OCI-LY3 (cell line): ENCODE measurements around the gene OR9G1.
A peak's percentile ranks its signal among the peaks of the same experiment; 100 is the strongest.

Experiments
- H2AFZ ChIP-seq: fragments of 200-600, 300-600 bp; shearing (Covaris generic); 2 replicates; pipeline ENCODE4 v1.6.0; 2014; ENCODE audit warnings: antibody characterized with exemption, low read depth, low read length
- H3K27ac ChIP-seq: fragments of 200-600, 300-600 bp; sonication (generic); 2 replicates; pipeline ENCODE4 v1.5.1; 2014; ENCODE audit warnings: mild to moderate bottlenecking, low read length, moderate library complexity, mixed read lengths
- H3K27me3 ChIP-seq: fragments of 200-600, 300-600 bp; sonication (generic); 2 replicates; pipeline ENCODE4 v1.6.1; 2014; ENCODE audit warnings: low read depth, low read length, mixed read lengths
- H3K36me3 ChIP-seq: fragments of 200-600, 300-600 bp; sonication (generic); replicated peaks from 2 replicates; pipeline ENCODE3; 2014; ENCODE audit warnings: low read depth, low read length, mixed read lengths
- H3K4me1 ChIP-seq: fragments of 300-600, 200-600 bp; sonication (generic); 2 replicates; pipeline ENCODE4 v1.6.1; 2014; ENCODE audit warnings: low read length, mixed read lengths
- H3K4me2 ChIP-seq: fragments of 200-600, 300-600 bp; sonication (generic); 2 replicates; pipeline ENCODE4 v1.6.1; 2014; ENCODE audit warnings: low read length, mixed read lengths
- H3K4me3 ChIP-seq: fragments of 300-600, 200-600 bp; sonication (generic); 2 replicates; pipeline ENCODE4 v1.5.1; 2014; ENCODE audit warnings: antibody characterized with exemption, mild to moderate bottlenecking, low read length, moderate library complexity
- H3K79me2 ChIP-seq: fragments of 300-600, 200-600 bp; shearing (Covaris generic); 2 replicates; pipeline ENCODE4 v1.6.1; 2014; ENCODE audit warnings: mild to moderate bottlenecking, low read length, mixed read lengths
- H3K9ac ChIP-seq: fragments of 300-600, 200-600 bp; shearing (Covaris generic); 2 replicates; pipeline ENCODE4 v1.6.0; 2014; ENCODE audit warnings: mild to moderate bottlenecking, low read length, moderate library complexity
- H3K9me3 ChIP-seq: fragments of 200-600, 300-600 bp; shearing (Covaris generic); 2 replicates; pipeline ENCODE4 v1.6.1; 2014; ENCODE audit warnings: low read length, mixed read lengths; ENCODE audit not compliant: insufficient read depth
- H4K20me1 ChIP-seq: fragments of 200-600, 300-600 bp; sonication (generic); 2 replicates; pipeline ENCODE4 v1.6.1; 2016; ENCODE audit warnings: low read length, mixed read lengths; ENCODE audit not compliant: insufficient read depth
- EZH2phosphoT487 ChIP-seq: fragments of 200-600 bp; shearing (Covaris generic); IDR thresholded peaks from 2 replicates; pipeline ENCODE4 v1.6.1; 2018; ENCODE audit warnings: antibody characterized with exemption, mixed run types, low read depth
- TF ChIP-seq, protein P1 (sequence below): fragments of 200-600, 300-600 bp; sonication (generic); IDR thresholded peaks from 2 replicates; pipeline ENCODE4 v1.5.1; 2014; ENCODE audit warnings: antibody characterized with exemption, low read length, low read depth

OR9G1 gene

GRCh38 chr11:56705784-56706396 lies 7.0 kb downstream of the OR9G1 start:
- H3K9ac ChIP-seq, result no peak overlapping the region
- no peaks in the 10 kb centered on the region for H3K9me3 ChIP-seq
- no peak overlapping the region for H2AFZ ChIP-seq
- no peaks in the 10 kb centered on the region for H3K36me3 ChIP-seq
- TF ChIP-seq EZH2phosphoT487, result no peak
- TF ChIP-seq, protein P1, sequence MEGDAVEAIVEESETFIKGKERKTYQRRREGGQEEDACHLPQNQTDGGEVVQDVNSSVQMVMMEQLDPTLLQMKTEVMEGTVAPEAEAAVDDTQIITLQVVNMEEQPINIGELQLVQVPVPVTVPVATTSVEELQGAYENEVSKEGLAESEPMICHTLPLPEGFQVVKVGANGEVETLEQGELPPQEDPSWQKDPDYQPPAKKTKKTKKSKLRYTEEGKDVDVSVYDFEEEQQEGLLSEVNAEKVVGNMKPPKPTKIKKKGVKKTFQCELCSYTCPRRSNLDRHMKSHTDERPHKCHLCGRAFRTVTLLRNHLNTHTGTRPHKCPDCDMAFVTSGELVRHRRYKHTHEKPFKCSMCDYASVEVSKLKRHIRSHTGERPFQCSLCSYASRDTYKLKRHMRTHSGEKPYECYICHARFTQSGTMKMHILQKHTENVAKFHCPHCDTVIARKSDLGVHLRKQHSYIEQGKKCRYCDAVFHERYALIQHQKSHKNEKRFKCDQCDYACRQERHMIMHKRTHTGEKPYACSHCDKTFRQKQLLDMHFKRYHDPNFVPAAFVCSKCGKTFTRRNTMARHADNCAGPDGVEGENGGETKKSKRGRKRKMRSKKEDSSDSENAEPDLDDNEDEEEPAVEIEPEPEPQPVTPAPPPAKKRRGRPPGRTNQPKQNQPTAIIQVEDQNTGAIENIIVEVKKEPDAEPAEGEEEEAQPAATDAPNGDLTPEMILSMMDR, result no peak
- H3K27ac ChIP-seq, result no peak overlapping the region
- H3K4me2 ChIP-seq, result no peak overlapping the region
- H3K27me3 ChIP-seq, result no peaks in the 10 kb centered on the region
- no peaks in the 10 kb centered on the region for H3K4me1 ChIP-seq
- H3K4me3 ChIP-seq, result no peak overlapping the region
- no peaks in the 10 kb centered on the region for H4K20me1 ChIP-seq
- no peaks in the 10 kb centered on the region for H3K79me2 ChIP-seq

DNA sequence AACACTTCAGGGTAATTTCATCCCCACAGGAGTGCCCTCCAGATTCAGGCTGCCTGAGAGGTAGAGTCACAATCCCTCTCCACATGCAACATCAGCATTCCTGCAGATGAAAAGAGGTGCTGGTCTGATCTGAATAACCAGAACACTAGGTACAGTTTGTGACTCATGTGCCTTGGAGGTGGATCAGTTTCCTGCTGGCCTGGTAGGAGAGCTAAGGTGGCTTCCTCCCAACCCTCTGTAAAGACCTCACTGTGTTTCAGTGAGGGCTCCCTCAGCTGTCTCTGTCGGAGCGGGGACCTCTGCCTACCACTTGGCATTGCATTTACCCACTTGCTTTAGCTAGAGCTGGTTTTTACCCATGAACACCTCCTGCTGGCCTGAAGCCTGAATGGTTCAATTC lies 7.6 kb downstream of the OR9G1 start:
- H3K79me2 ChIP-seq, result no peaks in the 10 kb centered on the region
- no peak for TF ChIP-seq EZH2phosphoT487
- TF ChIP-seq, protein P1, result no peak

DNA sequence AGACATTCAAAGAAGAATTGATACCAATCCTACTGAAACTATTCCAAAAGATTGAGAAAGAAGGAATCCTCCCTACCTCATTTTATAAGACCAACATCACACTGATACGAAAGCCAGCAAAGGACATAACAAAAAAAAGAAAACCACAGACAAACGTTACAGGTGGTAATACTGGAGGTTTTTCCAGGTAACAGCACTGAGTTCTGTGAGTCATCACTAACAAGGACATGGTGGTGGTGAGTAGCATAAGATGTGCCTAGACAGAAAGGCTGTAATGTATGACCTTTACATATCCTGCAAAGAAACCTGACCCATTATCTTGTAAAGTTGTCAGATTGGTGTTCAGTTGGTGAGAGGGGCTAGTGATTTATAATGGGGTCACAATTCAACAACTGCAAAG lies 15.3 kb downstream of the OR9G1 start:
- no peaks in the 10 kb centered on the region for H3K79me2 ChIP-seq
- TF ChIP-seq, protein P1, result no peak
- no peak for TF ChIP-seq EZH2phosphoT487
- no peaks in the 10 kb centered on the region for H3K9me3 ChIP-seq
- no peak overlapping the region for H3K4me3 ChIP-seq
- no peak overlapping the region for H3K4me2 ChIP-seq
- H3K4me1 ChIP-seq, result peaks cover 5% of the 10 kb centered on the region
- H3K36me3 ChIP-seq, result no peaks in the 10 kb centered on the region
- H3K9ac ChIP-seq, result no peak overlapping the region
- H4K20me1 ChIP-seq, result no peaks in the 10 kb centered on the region
- H3K27me3 ChIP-seq, result no peaks in the 10 kb centered on the region
- H3K27ac ChIP-seq, result no peak overlapping the region
- H2AFZ ChIP-seq, result no peak overlapping the region

More for the DNA sequence above, 7.6 kb downstream of the OR9G1 start:
- no peaks in the 10 kb centered on the region for H3K27me3 ChIP-seq
- H4K20me1 ChIP-seq, result no peaks in the 10 kb centered on the region
- no peaks in the 10 kb centered on the region for H3K9me3 ChIP-seq
- no peaks in the 10 kb centered on the region for H3K36me3 ChIP-seq
- no peak overlapping the region for H3K4me3 ChIP-seq
- H3K4me2 ChIP-seq, result no peak overlapping the region
- no peak overlapping the region for H3K9ac ChIP-seq
- no peak overlapping the region for H2AFZ ChIP-seq
- no peak overlapping the region for H3K27ac ChIP-seq
- no peaks in the 10 kb centered on the region for H3K4me1 ChIP-seq

DNA sequence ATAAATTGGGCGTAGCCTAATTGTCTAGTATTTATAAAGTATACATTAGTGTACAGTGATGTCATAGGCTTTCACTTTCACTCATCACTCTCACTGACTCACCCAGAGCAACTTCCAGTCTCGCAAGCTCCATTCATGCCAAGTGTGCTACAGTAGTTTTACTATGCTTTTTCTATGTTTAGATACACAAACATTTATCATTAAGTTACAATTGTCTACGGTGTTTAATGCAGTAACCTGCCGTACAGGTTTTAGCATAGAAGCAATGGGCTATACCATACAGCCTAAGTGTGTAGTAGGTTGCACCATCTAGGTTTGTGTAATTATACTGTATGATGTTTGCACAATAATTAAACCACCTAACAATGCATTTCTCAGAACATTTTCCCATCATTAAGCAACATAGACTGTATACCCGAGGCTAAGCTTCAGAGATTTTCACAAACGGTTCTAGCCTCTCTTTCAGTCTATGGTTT lies 17.5 kb downstream of the OR9G1 start:
- Histone ChIP-seq H3K36me3 (no peaks in the 10 kb centered on the region), H3K27me3 (no peaks in the 10 kb centered on the region), H3K4me2 (peak overlapping the region; percentile 4; the same call in 1 of the 2 replicates), H3K4me1 (peaks cover 5% of the 10 kb centered on the region), H3K79me2 (no peaks in the 10 kb centered on the region), H2AFZ (no peak overlapping the region), H3K9ac (no peak overlapping the region), H3K4me3 (no peak overlapping the region), H3K9me3 (no peaks in the 10 kb centered on the region), H3K27ac (no peak overlapping the region), H4K20me1 (no peaks in the 10 kb centered on the region)
- TF ChIP-seq, protein P1, result no peak
- TF ChIP-seq EZH2phosphoT487, result no peak
